Adrenal gland (tissue), 12 donors: ENCODE data around the gene CBLC. TPM values are rescaled to one million over a fixed set of nuclear protein-coding genes. Genes with fewer than 3 reads are reported as not detected.

Experiments used
- DNase-seq, 7 donors: peaks; one replicate each; pipeline ENCODE4 v3.0.0-alpha.2; 2019 to 2020
- H3K27ac ChIP-seq, 5 donors: fragments of 200-600 bp; sonication (generic) in 4 of 5; 1 replicate in 3 of 5; 2 replicates in 2 of 5; pipeline versions ENCODE4 v1.5.1 to v1.8.0; 2016 to 2020; ENCODE audit warnings: mild to moderate bottlenecking in 1 of 5
- H3K27me3 ChIP-seq: fragments of 200-600 bp; 2 replicates; pipeline ENCODE4 v1.8.0; 2021
- H3K36me3 ChIP-seq, 2 donors: fragments of 200-600 bp; replicated peaks in 1 of 2; 1 replicate in 1 of 2; 2 replicates in 1 of 2; pipeline versions ENCODE4 v1.5.1 to v1.8.0; 2018 to 2022
- H3K4me1 ChIP-seq, 2 donors: fragments of 200-600 bp; replicated peaks in 1 of 2; 1 replicate in 1 of 2; 2 replicates in 1 of 2; pipeline versions ENCODE4 v1.5.1 to v1.8.0; 2018 to 2021
- H3K4me3 ChIP-seq, 4 donors: fragments of 200-600 bp; sonication (generic) in 3 of 4; one replicate each; pipeline ENCODE4 v1.5.1; 2016 to 2018
- H3K9me3 ChIP-seq, 3 donors: fragments of 200-600 bp; sonication (generic) in 1 of 3; replicated peaks in 1 of 3; 1 replicate in 2 of 3; 2 replicates in 1 of 3; pipeline versions ENCODE4 v1.5.1 to v1.8.0; 2016 to 2021
- POLR2A ChIP-seq, 2 donors: fragments of 450-650 bp; IDR thresholded peaks; one replicate each; pipeline ENCODE4 v1.6.1; 2017; ENCODE audit warnings: antibody characterized with exemption in 2 of 2, mild to moderate bottlenecking in 2 of 2, moderate library complexity in 1 of 2
- WGBS, 4 donors: extraction: QIAGEN DNeasy Blood & Tissue Kit in 2 of 4; methylation state at CpG; one replicate each; pipeline versions ENCODE4 v1.1.5 to v1.1.7; 2013 to 2017; 5-methylcytosine and 5-hydroxymethylcytosine counted together
- intact Hi-C, 2 donors: fragments of 100-400 bp; cut with DNase I; formaldehyde crosslinking; loops; one replicate each; pipeline versions ENCODE4 v1.14.1 to v1.15.0; 2022 to 2023
- polyA plus RNA-seq, 3 donors: library from polyadenylated mRNA; stranded (reverse); fragments of 200-250 nt in 2 of 3; fragments of 350-450 nt in 1 of 3; fragmentation: Illumina TruSeq in 1 of 3; extraction: RNeasy Lipid Tissue Mini Kit (QIAGEN cat#74804) in 1 of 3; gene quantifications; one replicate each; pipeline ENCODE4 v1.2.3, GENCODE V29; 2013 to 2014
- total RNA-seq, 9 donors: library from RNA; depleted of rRNA in 4 of 9; stranded (reverse); fragments of >200 nt in 4 of 9; fragments of 120-200 nt in 1 of 9; fragmentation: NEBNext Ultra II Directional in 1 of 9; extraction: Animal tissue kit (Norgen Biotek cat#: 25700) in 1 of 9; gene quantifications; one replicate each; pipeline versions ENCODE4 v1.1.0 to v1.2.4, GENCODE V29; 2013 to 2023
- TF ChIP-seq, protein P1 (sequence below), 6 experiments: fragments of 450-650 bp in 4 of 6; fragments of 200-600 bp in 2 of 6; sonication (generic) in 1 of 6; IDR thresholded peaks; 1 replicate in 5 of 6; 2 replicates in 1 of 6; pipeline versions ENCODE4 v1.5.1 to v1.8.0; 2016 to 2021; ENCODE audit warnings: antibody characterized with exemption in 6 of 6, mild to moderate bottlenecking in 2 of 6, moderate library complexity in 1 of 6
- donor health status: healthy with polysubstance abuse.
- donor health status: Bipolar disorder and iron deficiency.
- donor health status: DM: yes; HTN: yes; CAD: no.
- donor health status: DM: no; HTN: no; CAD: no.
- donor health status: DM: no; HTN: no; CAD: no.
- donor health status: DM: yes; HTN: yes; CAD: no.

CBLC gene
- total and polyA plus RNA-seq, 12 donors, result 0.13 to 0.14 TPM; not detected in 10

DNA sequence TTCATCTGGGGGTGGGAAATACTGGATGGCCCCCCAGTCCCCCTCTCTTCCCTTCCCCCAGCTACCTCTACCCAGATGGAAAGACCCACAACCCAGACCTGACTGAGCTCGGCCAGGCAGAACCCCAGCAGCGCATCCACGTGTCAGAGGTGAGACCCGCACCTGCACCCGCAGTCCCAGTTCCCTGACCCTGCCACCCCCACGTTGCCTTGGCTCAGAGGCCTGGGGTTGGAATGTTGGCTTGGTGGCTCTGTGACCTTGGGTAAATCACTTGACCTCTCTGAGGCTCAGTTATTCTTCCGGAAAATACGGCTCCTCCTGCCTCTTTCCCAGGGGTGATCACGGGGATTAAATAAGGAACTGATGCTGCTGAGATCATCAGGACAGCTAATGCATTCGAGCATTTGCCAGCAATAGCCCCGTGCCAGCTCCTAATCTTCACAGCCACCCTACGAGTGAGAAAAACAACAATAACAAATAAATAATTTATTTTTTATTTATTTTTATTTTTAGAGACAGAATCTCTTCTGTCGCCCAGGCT lies 12.3 kb downstream of the CBLC start:
- no peaks in the 10 kb centered on the region for H3K36me3 ChIP-seq
- H3K9me3 ChIP-seq, result no peaks in the 10 kb centered on the region
- intact Hi-C loops, result no loop called here
- TF ChIP-seq, protein P1, sequence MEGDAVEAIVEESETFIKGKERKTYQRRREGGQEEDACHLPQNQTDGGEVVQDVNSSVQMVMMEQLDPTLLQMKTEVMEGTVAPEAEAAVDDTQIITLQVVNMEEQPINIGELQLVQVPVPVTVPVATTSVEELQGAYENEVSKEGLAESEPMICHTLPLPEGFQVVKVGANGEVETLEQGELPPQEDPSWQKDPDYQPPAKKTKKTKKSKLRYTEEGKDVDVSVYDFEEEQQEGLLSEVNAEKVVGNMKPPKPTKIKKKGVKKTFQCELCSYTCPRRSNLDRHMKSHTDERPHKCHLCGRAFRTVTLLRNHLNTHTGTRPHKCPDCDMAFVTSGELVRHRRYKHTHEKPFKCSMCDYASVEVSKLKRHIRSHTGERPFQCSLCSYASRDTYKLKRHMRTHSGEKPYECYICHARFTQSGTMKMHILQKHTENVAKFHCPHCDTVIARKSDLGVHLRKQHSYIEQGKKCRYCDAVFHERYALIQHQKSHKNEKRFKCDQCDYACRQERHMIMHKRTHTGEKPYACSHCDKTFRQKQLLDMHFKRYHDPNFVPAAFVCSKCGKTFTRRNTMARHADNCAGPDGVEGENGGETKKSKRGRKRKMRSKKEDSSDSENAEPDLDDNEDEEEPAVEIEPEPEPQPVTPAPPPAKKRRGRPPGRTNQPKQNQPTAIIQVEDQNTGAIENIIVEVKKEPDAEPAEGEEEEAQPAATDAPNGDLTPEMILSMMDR (IDR thresholded peaks at IDR 0.05), result no peak
- no peak for TF ChIP-seq POLR2A (IDR thresholded peaks at IDR 0.05)
- no peaks in the 10 kb centered on the region for H3K4me1 ChIP-seq
- H3K27me3 ChIP-seq, result no peaks in the 10 kb centered on the region
- no peak overlapping the region for H3K27ac ChIP-seq
- DNase-seq, result peak in 3 of 7 donors; percentile 43 to 52 (median 44)
- WGBS, 4 donors, result 54 to 71% (median 56%) methylated on average over 11 to 13 of the region's 13 CpGs
- no peak overlapping the region for H3K4me3 ChIP-seq

DNA sequence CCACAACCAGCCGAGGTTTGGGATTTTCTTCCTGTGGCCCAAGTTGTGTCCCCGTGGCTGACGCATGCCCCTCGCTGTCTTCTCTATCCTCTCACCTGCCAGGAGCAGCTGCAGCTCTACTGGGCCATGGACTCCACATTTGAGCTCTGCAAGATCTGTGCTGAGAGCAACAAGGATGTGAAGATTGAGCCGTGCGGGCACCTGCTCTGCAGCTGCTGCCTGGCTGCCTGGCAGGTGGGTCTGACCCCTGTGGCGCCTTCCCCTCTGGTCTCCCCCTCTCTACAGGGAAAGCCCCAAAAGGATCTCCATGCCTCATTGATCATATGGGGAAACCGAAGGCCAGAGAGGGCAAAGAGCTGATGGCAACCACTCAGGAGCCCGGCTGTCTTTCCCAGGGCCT lies 14.6 kb downstream of the CBLC start:
- H3K36me3 ChIP-seq, result no peaks in the 10 kb centered on the region
- 85 to 92% (median 90%) methylated on average over 4 to 9 of the region's 9 CpGs for WGBS, 4 donors
- no peak for DNase-seq
- TF ChIP-seq, protein P1 (IDR thresholded peaks at IDR 0.05), result no peak
- TF ChIP-seq POLR2A (IDR thresholded peaks at IDR 0.05), result no peak
- H3K27me3 ChIP-seq, result no peaks in the 10 kb centered on the region
- no peaks in the 10 kb centered on the region for H3K4me1 ChIP-seq
- no peaks in the 10 kb centered on the region for H3K9me3 ChIP-seq
- H3K4me3 ChIP-seq, result no peak overlapping the region
- H3K27ac ChIP-seq, result no peak overlapping the region
- intact Hi-C loops, result no loop called here

DNA sequence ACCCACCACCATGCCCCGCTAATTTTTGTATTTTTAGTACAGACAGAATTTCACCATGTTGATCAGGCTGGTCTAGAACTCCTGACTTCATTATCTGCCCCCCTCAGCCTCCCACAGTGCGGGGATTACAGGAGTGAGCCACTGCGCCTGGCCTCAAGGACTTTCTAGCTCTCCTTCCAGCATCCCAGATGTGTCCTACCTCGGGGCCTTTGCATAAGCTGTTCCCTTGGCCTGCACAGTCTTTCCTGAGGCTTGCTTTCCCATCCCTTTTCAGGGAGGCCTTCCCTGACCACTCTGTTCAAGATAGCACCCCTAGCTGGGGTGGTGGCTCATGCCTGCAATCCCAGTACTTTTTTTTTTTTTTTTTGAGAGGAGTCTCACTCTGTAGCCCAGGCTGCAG lies 16.9 kb downstream of the CBLC start:
- intact Hi-C loops, result no loop called here
- TF ChIP-seq, protein P1 (IDR thresholded peaks at IDR 0.05), result no peak
- no peak for TF ChIP-seq POLR2A (IDR thresholded peaks at IDR 0.05)
- no peaks in the 10 kb centered on the region for H3K36me3 ChIP-seq
- WGBS, 4 donors, result 86 to 95% (median 91%) methylated on average over 4 of the region's 4 CpGs
- no peak for DNase-seq
- no peak overlapping the region for H3K4me3 ChIP-seq
- H3K27me3 ChIP-seq, result no peaks in the 10 kb centered on the region
- H3K4me1 ChIP-seq, result no peaks in the 10 kb centered on the region
- H3K9me3 ChIP-seq, result no peaks in the 10 kb centered on the region
- H3K27ac ChIP-seq, result no peak overlapping the region

DNA sequence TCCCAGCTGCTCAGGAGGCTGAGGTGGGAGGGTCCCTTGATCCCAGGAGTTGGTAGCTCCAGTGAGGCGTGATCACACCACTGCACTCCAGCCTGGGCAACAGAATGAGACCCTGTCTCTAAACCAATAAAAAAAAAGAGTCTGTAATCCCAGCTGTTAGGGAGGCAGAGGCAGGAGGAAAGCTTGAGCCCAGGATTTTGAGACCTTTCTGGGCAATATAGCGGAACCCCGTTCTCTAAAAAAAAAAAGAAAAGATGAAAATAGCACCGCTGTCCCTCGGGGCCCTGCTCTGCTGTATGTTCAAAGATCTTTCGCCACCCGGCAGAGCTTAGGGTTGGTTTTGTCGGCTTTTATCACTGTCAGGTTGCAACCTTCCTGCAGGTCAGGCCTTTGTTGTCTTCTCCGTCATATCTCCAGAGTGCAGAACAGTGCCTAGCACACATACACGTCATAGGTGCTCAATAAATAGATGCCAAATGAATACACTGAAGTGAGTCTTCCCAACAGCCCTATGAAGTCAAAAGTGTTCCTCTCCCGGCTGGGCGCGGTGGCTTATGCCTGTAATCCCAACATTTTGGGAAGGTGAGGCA lies 17.8 kb downstream of the CBLC start:
- no peaks in the 10 kb centered on the region for H3K36me3 ChIP-seq
- 92 to 93% (median 93%) methylated on average over 13 of the region's 13 CpGs for whole genome bisulfite sequencing, 4 donors
- no peak for DNase-seq
- intact Hi-C loops, result no loop called here
- no peak overlapping the region for H3K4me3 ChIP-seq
- no peaks in the 10 kb centered on the region for H3K4me1 ChIP-seq
- no peaks in the 10 kb centered on the region for H3K27me3 ChIP-seq
- TF ChIP-seq, protein P1 (IDR thresholded peaks at IDR 0.05), result no peak
- TF ChIP-seq POLR2A (IDR thresholded peaks at IDR 0.05), result no peak
- no peak overlapping the region for H3K27ac ChIP-seq
- H3K9me3 ChIP-seq, result no peaks in the 10 kb centered on the region
